ENCODE measurements around the gene SLFN11. TPM values are rescaled to one million over a fixed set of nuclear protein-coding genes. Genes with fewer than 3 reads are reported as not detected.
A peak's percentile ranks its signal among the peaks of the same experiment; 100 is the strongest.
"Not testable (repeated sequence)": the region's sequence is repeated elsewhere in the genome, so short reads cannot be mapped to it uniquely, and the experiment has no call there.

SLFN11 gene
- total RNA-seq, 3 donors from 2014 or later: 26.9 to 57.1 (median 40.0) TPM

- H3K9me3 ChIP-seq: no peaks in the 10 kb centered on the region
- no peaks in the 10 kb centered on the region for H3K27me3 ChIP-seq
- intact Hi-C loops (cut with DNase I; ENCODE audit: low total_unique reads): no loop called here
- peak overlapping the region; percentile 30 to 67 (median 50) for H3K4me3 ChIP-seq
- H3K4me1 ChIP-seq: peaks cover 5 to 23% of the 10 kb centered on the region in 2 donors
- H3K27ac ChIP-seq: peak overlapping the region; percentile 72 to 86
- no peaks in the 10 kb centered on the region for H3K36me3 ChIP-seq
- DNase-seq (ENCODE audit: low spot score in 2 of 2): peak in 1 of 2 donors; percentile 42
- TF ChIP-seq CTCF (IDR thresholded peaks at IDR 0.05) (peak; percentile 56 to 77 (median 73)), POLR2A (IDR thresholded peaks at IDR 0.05) (no peak), POLR2AphosphoS5 (IDR thresholded peaks at IDR 0.05) (peak in 1 of 3 donors; percentile 4)
Observed at GRCh38 chr17:35312790-35313711, 60.4 kb downstream of the SLFN11 start.

DNA sequence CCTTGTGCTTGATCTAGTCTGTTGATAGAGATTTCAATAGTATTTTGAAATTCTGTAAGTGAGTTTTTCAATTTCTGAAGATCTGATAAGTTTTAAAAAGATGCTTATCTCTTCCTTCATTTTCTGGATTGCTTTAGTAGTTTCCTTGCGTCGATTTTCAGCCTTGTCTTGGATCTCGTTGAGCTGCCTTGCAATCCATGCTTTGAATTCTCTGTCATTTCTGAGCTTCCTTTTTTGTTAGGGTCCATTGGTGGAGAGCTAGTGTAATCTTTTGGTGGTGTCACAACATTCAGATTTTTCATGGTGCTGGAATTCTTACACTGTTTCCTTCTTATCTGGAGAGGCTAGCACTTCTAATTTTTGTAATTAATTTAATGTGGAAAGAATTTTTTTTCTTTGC, 61.1 kb downstream of the SLFN11 start:
- no peak overlapping the region for H3K4me3 ChIP-seq
- H3K27ac ChIP-seq: no peak overlapping the region
- no peaks in the 10 kb centered on the region for H3K27me3 ChIP-seq
- H3K36me3 ChIP-seq: no peaks in the 10 kb centered on the region
- intact Hi-C loops (cut with DNase I; ENCODE audit: low total_unique reads): no loop called here
- peaks cover 5 to 23% of the 10 kb centered on the region in 2 donors for H3K4me1 ChIP-seq
- no peak for TF ChIP-seq POLR2A (IDR thresholded peaks at IDR 0.05)
- no peak for TF ChIP-seq CTCF (IDR thresholded peaks at IDR 0.05)
- no peak for TF ChIP-seq POLR2AphosphoS5 (IDR thresholded peaks at IDR 0.05)
- DNase-seq (ENCODE audit: low spot score in 2 of 2): no peak
- no peaks in the 10 kb centered on the region for H3K9me3 ChIP-seq

GRCh38 chr17:35309345-35309744, 64.1 kb downstream of the SLFN11 start:
- H3K4me3 ChIP-seq; H3K27me3 ChIP-seq; H3K36me3 ChIP-seq; H3K27ac ChIP-seq; H3K9me3 ChIP-seq; DNase-seq (ENCODE audit: low spot score in 2 of 2); intact Hi-C loops (cut with DNase I; ENCODE audit: low total_unique reads): not testable (repeated sequence)
- H3K4me1 ChIP-seq: peaks cover 2 to 13% of the 10 kb centered on the region in 2 donors

Other genes starting within 250 kb of the SLFN11 start
- 10 to 100 TPM; 15.2 to 32.1 (median 18.2) TPM for gene NLE1, start 231.3 kb downstream of the SLFN11 start, total RNA-seq
- gene UNC45B, start 225.8 kb downstream of the SLFN11 start, total RNA-seq: not detected
- not detected for gene SLC35G3, start 179.2 kb downstream of the SLFN11 start, total RNA-seq
- gene SLFN5, start 130.5 kb downstream of the SLFN11 start, total RNA-seq: 10 to 100 TPM; 29.8 to 35.0 (median 34.1) TPM
- 10 to 100 TPM in 2 of 3 donors, 1 to 10 TPM in 1; 6.4 to 12.4 (median 11.5) TPM for gene SLFN12, start 58.9 kb upstream of the SLFN11 start, total RNA-seq
- 10 to 100 TPM in 2 of 3 donors, 1 to 10 TPM in 1; 3.7 to 33.7 (median 26.5) TPM for gene SLFN13, start 75.1 kb upstream of the SLFN11 start, total RNA-seq
- gene SLFN12L, start 164.1 kb upstream of the SLFN11 start, total RNA-seq: 1 to 10 TPM; 2.9 to 3.5 (median 3.3) TPM
- not detected for gene SLFN14, start 187.2 kb upstream of the SLFN11 start, total RNA-seq
- gene PEX12, start 204.9 kb upstream of the SLFN11 start, total RNA-seq: 1 to 10 TPM; 5.1 to 10.0 (median 8.2) TPM
- 10 to 100 TPM; 78.4 to 91.9 (median 88.5) TPM for gene AP2B1, start 213.7 kb upstream of the SLFN11 start, total RNA-seq